WTC11 (cell line): Measurements from ENCODE around the gene TIPARP. TPM values are rescaled to one million over a fixed set of nuclear protein-coding genes. Genes with fewer than 3 reads are reported as not detected.
A peak's percentile ranks its signal among the peaks of the same experiment; 100 is the strongest.

Experiments
- ATAC-seq: fragments of 200-7000 bp; cut with Tn5 transposase; 2 replicates; pipeline ENCODE4 v1.10.0; 2021; ENCODE audit warnings: mild to moderate bottlenecking, moderate library complexity
- CTCF ChIA-PET: fragments of 300-600 bp; sonication (Branson Sonifier 250); formaldehyde crosslinking; loops from one replicate; lab custom pipeline; 2021; ENCODE audit warnings: antibody characterized with exemption; lab: Charles Lee
- POLR2A ChIA-PET: fragments of 350-600 bp; sonication (Branson Sonifier 250); formaldehyde crosslinking; loops from one replicate; lab custom pipeline; 2021; ENCODE audit warnings: antibody characterized with exemption; lab: Charles Lee
- DNase-seq: peaks from one replicate; pipeline ENCODE4 v3.0.0; 2021; ENCODE audit warnings: low spot score
- H3K27ac Mint-ChIP-seq: 2 replicates; pipeline ENCODE4 v1.8.0; 2021; ENCODE audit warnings: mixed read lengths
- H3K27me3 Mint-ChIP-seq: 2 replicates; pipeline ENCODE4 v1.8.0; 2021; ENCODE audit warnings: low read depth, mild to moderate bottlenecking, moderate library complexity, mixed read lengths
- H3K36me3 Mint-ChIP-seq: 2 replicates; pipeline ENCODE4 v1.8.0; 2021; ENCODE audit warnings: mixed read lengths
- H3K4me1 Mint-ChIP-seq: 2 replicates; pipeline ENCODE4 v1.8.0; 2022; ENCODE audit warnings: mixed read lengths
- H3K4me3 Mint-ChIP-seq: 2 replicates; pipeline ENCODE4 v1.8.0; 2021; ENCODE audit warnings: mild to moderate bottlenecking, moderate library complexity, mixed read lengths
- H3K9me3 Mint-ChIP-seq: 2 replicates; pipeline ENCODE4 v1.8.0; 2021; ENCODE audit warnings: mixed read lengths
- ELF4 ChIP-seq: sonication (generic); formaldehyde crosslinking; IDR thresholded peaks from 2 replicates; pipeline ENCODE4 v1.8.1; 2022; ENCODE audit warnings: low read depth, mild to moderate bottlenecking, moderate library complexity, missing genetic modification reagents
- EMX1 ChIP-seq: fragments of 250-450 bp; sonication (Bioruptor Pico); IDR thresholded peaks from 2 replicates; pipeline ENCODE4 v1.8.0; 2021; ENCODE audit warnings: mild to moderate bottlenecking
- ETV6 ChIP-seq: sonication (generic); formaldehyde crosslinking; IDR thresholded peaks from 2 replicates; pipeline ENCODE4 v1.8.1; 2022; ENCODE audit warnings: mild to moderate bottlenecking, missing genetic modification reagents
- FOXJ3 ChIP-seq: sonication (generic); formaldehyde crosslinking; IDR thresholded peaks from 2 replicates; pipeline ENCODE4 v1.9.0; 2021; ENCODE audit warnings: missing genetic modification reagents, mild to moderate bottlenecking, borderline replicate concordance
- FOXK1 ChIP-seq: sonication (generic); formaldehyde crosslinking; IDR thresholded peaks from 2 replicates; pipeline ENCODE4 v1.8.0; 2022; ENCODE audit warnings: mild to moderate bottlenecking, moderate library complexity, missing genetic modification reagents
- GTF2I ChIP-seq: fragments of 250-450 bp; sonication (Bioruptor Pico); conservative IDR thresholded peaks from 2 replicates; pipeline ENCODE4 v1.4.0; 2021; ENCODE audit warnings: mild to moderate bottlenecking
- KAT7 ChIP-seq: sonication (generic); formaldehyde crosslinking; IDR thresholded peaks from 2 replicates; pipeline ENCODE4 v1.8.1; 2023; ENCODE audit warnings: missing genetic modification reagents, mild to moderate bottlenecking, borderline replicate concordance
- NFE2L1 ChIP-seq: sonication (generic); formaldehyde crosslinking; IDR thresholded peaks from 2 replicates; pipeline ENCODE4 v1.8.1; 2023; ENCODE audit warnings: missing genetic modification reagents
- NR2C2 ChIP-seq: sonication (generic); formaldehyde crosslinking; IDR thresholded peaks from 2 replicates; pipeline ENCODE4 v1.8.0; 2022; ENCODE audit warnings: mild to moderate bottlenecking, missing genetic modification reagents
- PRRX2 ChIP-seq: fragments of 250-450 bp; sonication (Bioruptor Pico); IDR thresholded peaks from 2 replicates; pipeline ENCODE4 v1.8.0; 2021; ENCODE audit warnings: mild to moderate bottlenecking
- RELA ChIP-seq: sonication (generic); formaldehyde crosslinking; IDR thresholded peaks from 2 replicates; pipeline ENCODE4 v1.8.1; 2022; ENCODE audit warnings: missing genetic modification reagents, mild to moderate bottlenecking, borderline replicate concordance
- RORB ChIP-seq: fragments of 250-450 bp; sonication (Bioruptor Pico); IDR thresholded peaks from 2 replicates; pipeline ENCODE4 v1.9.0; 2021; ENCODE audit warnings: mild to moderate bottlenecking
- SOX15 ChIP-seq: fragments of 250-450 bp; sonication (Bioruptor Pico); IDR thresholded peaks from 2 replicates; pipeline ENCODE4 v1.9.0; 2021; ENCODE audit warnings: mild to moderate bottlenecking
- SP1 ChIP-seq: sonication (generic); formaldehyde crosslinking; conservative IDR thresholded peaks from 2 replicates; pipeline ENCODE4 v1.8.1; 2022; ENCODE audit warnings: missing genetic modification reagents
- ZNF121 ChIP-seq: sonication (generic); formaldehyde crosslinking; IDR thresholded peaks from 2 replicates; pipeline ENCODE4 v1.8.0; 2023; ENCODE audit warnings: missing genetic modification reagents
- ZNF138 ChIP-seq: sonication (generic); formaldehyde crosslinking; conservative IDR thresholded peaks from 2 replicates; pipeline ENCODE4 v1.8.1; 2022; ENCODE audit warnings: mild to moderate bottlenecking, moderate library complexity, missing genetic modification reagents
- ZNF416 ChIP-seq: fragments of 250-450 bp; sonication (Bioruptor Pico); IDR thresholded peaks from 2 replicates; pipeline ENCODE4 v1.9.0; 2021; ENCODE audit warnings: mild to moderate bottlenecking, inconsistent platforms
- ZNF423 ChIP-seq: fragments of 250-450 bp; sonication (Bioruptor Pico); IDR thresholded peaks from 2 replicates; pipeline ENCODE4 v2.1.2; 2022; ENCODE audit warnings: mild to moderate bottlenecking, moderate library complexity
- ZNF671 ChIP-seq: fragments of 250-450 bp; sonication (Bioruptor Pico); IDR thresholded peaks from 2 replicates; pipeline ENCODE4 v1.8.0; 2021; ENCODE audit warnings: mild to moderate bottlenecking
- total RNA-seq: library from RNA; stranded (reverse); gene quantifications from 3 replicates; pipeline ENCODE4 v1.2.3, GENCODE V29; 2021
- TF ChIP-seq, protein P1 (sequence below): sonication (generic); formaldehyde crosslinking; IDR thresholded peaks from 2 replicates; pipeline ENCODE4 v1.8.1; 2022; ENCODE audit warnings: mild to moderate bottlenecking, missing genetic modification reagents, moderate library complexity, borderline replicate concordance
- TF ChIP-seq, protein P2 (sequence below): fragments of 250-450 bp; sonication (Bioruptor Pico); IDR thresholded peaks from 2 replicates; pipeline ENCODE4 v1.9.0; 2021; ENCODE audit warnings: mild to moderate bottlenecking, borderline replicate concordance
- TF ChIP-seq, protein P3 (sequence below): fragments of 200-600 bp; IDR thresholded peaks from 2 replicates; pipeline ENCODE4 v1.8.0; 2022; ENCODE audit warnings: antibody characterized with exemption
- TF ChIP-seq, protein P4 (sequence below): sonication (generic); formaldehyde crosslinking; IDR thresholded peaks from 2 replicates; pipeline ENCODE4 v1.8.0; 2022; ENCODE audit warnings: mild to moderate bottlenecking, missing genetic modification reagents
- TF ChIP-seq, protein P5 (sequence below): sonication (generic); formaldehyde crosslinking; IDR thresholded peaks from 2 replicates; pipeline ENCODE4 v1.8.0; 2022; ENCODE audit warnings: mild to moderate bottlenecking, missing genetic modification reagents

The TIPARP gene
- total RNA-seq, 1 experiment from 2014 or later, result 5.6 TPM

DNA sequence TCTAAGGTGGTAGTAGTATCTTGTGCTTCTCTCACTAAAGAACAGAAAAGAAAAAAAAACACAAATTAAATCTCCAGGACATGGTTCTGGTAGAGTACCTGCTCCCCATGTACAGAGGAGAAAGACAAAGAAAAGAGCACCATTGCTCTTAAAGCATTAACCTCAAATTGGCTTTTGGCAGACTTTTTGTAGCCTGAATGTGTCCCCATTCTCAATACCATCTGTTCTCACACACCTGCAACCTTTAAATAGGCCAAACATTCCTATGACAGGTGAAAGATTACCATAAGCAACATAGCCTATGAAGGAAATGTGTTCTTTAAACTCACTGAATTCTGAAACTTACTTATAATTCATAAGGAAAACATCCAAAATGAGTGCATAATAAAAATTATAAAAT is 68.0 kb downstream of the TIPARP start:
- ChIA-PET CTCF (no interaction called here), POLR2A (interaction anchor here (0.6 kb wide), 1 partner anchor 75 kb away, joined by 4 read pairs; no protein-coding TSS in a partner anchor)
- H3K4me3 Mint-ChIP-seq, result no peak overlapping the region

DNA sequence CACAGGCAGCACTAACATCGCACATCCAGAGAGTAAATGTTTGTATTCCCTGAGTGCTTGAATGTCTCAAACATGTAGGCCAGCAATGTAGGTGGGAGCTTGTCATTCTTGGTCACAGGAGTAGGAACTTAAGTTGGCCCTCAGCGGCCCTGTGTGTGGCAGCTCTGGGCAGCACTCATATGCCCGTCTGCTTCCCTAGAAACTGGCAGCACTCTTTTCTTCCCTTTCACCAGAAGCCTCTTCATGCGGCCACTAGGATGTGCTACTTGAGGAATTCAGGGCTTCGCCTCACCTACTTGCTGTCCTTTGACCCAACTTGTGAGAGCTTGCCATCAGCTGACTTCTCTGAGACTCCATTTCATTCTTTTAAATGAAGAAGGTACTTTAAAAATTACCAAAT is 69.5 kb downstream of the TIPARP start:
- ChIA-PET POLR2A (no interaction called here), CTCF (interaction anchor here (0.6 to 1.1 kb wide), 3 partner anchors 8 to 339 kb away, joined by 3 to 4 read pairs (median 3); no protein-coding TSS in a partner anchor)
- Mint-ChIP-seq H3K4me3 (no peak overlapping the region), H3K9me3 (peaks cover 14% of the 10 kb centered on the region), H3K4me1 (peaks cover 10% of the 10 kb centered on the region), H3K27ac (no peak overlapping the region), H3K36me3 (peaks cover 8% of the 10 kb centered on the region), H3K27me3 (no peaks in the 10 kb centered on the region)
- TF ChIP-seq ELF4 (CRISPR knock-in tag), result no peak
- no peak for TF ChIP-seq NR2C2 (CRISPR knock-in tag)
- no peak for TF ChIP-seq ZNF423 (CRISPR knock-in tag)
- TF ChIP-seq FOXK1 (CRISPR knock-in tag), result no peak
- ATAC-seq (peak; percentile 92), DNase-seq (peak; percentile 18)

More for the DNA sequence above, 68.0 kb downstream of the TIPARP start:
- Mint-ChIP-seq H3K27me3 (no peaks in the 10 kb centered on the region), H3K36me3 (peaks cover 8% of the 10 kb centered on the region), H3K4me1 (peaks cover 3% of the 10 kb centered on the region), H3K9me3 (peaks cover 17% of the 10 kb centered on the region), H3K27ac (no peak overlapping the region)
- DNase-seq (no peak), ATAC-seq (no peak)
- TF ChIP-seq, protein P1, sequence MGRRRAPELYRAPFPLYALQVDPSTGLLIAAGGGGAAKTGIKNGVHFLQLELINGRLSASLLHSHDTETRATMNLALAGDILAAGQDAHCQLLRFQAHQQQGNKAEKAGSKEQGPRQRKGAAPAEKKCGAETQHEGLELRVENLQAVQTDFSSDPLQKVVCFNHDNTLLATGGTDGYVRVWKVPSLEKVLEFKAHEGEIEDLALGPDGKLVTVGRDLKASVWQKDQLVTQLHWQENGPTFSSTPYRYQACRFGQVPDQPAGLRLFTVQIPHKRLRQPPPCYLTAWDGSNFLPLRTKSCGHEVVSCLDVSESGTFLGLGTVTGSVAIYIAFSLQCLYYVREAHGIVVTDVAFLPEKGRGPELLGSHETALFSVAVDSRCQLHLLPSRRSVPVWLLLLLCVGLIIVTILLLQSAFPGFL, result no peak
- no peak for TF ChIP-seq NFE2L1
- TF ChIP-seq SP1 (CRISPR knock-in tag), result no peak
- no peak for TF ChIP-seq KAT7
- no peak for TF ChIP-seq NR2C2 (CRISPR knock-in tag)
- no peak for TF ChIP-seq ETV6 (CRISPR knock-in tag)
- no peak for TF ChIP-seq EMX1 (CRISPR knock-in tag)
- no peak for TF ChIP-seq ZNF671 (CRISPR knock-in tag)
- TF ChIP-seq, protein P2, sequence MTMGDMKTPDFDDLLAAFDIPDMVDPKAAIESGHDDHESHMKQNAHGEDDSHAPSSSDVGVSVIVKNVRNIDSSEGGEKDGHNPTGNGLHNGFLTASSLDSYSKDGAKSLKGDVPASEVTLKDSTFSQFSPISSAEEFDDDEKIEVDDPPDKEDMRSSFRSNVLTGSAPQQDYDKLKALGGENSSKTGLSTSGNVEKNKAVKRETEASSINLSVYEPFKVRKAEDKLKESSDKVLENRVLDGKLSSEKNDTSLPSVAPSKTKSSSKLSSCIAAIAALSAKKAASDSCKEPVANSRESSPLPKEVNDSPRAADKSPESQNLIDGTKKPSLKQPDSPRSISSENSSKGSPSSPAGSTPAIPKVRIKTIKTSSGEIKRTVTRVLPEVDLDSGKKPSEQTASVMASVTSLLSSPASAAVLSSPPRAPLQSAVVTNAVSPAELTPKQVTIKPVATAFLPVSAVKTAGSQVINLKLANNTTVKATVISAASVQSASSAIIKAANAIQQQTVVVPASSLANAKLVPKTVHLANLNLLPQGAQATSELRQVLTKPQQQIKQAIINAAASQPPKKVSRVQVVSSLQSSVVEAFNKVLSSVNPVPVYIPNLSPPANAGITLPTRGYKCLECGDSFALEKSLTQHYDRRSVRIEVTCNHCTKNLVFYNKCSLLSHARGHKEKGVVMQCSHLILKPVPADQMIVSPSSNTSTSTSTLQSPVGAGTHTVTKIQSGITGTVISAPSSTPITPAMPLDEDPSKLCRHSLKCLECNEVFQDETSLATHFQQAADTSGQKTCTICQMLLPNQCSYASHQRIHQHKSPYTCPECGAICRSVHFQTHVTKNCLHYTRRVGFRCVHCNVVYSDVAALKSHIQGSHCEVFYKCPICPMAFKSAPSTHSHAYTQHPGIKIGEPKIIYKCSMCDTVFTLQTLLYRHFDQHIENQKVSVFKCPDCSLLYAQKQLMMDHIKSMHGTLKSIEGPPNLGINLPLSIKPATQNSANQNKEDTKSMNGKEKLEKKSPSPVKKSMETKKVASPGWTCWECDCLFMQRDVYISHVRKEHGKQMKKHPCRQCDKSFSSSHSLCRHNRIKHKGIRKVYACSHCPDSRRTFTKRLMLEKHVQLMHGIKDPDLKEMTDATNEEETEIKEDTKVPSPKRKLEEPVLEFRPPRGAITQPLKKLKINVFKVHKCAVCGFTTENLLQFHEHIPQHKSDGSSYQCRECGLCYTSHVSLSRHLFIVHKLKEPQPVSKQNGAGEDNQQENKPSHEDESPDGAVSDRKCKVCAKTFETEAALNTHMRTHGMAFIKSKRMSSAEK, result no peak
- no peak for TF ChIP-seq ZNF121
- TF ChIP-seq, protein P3, sequence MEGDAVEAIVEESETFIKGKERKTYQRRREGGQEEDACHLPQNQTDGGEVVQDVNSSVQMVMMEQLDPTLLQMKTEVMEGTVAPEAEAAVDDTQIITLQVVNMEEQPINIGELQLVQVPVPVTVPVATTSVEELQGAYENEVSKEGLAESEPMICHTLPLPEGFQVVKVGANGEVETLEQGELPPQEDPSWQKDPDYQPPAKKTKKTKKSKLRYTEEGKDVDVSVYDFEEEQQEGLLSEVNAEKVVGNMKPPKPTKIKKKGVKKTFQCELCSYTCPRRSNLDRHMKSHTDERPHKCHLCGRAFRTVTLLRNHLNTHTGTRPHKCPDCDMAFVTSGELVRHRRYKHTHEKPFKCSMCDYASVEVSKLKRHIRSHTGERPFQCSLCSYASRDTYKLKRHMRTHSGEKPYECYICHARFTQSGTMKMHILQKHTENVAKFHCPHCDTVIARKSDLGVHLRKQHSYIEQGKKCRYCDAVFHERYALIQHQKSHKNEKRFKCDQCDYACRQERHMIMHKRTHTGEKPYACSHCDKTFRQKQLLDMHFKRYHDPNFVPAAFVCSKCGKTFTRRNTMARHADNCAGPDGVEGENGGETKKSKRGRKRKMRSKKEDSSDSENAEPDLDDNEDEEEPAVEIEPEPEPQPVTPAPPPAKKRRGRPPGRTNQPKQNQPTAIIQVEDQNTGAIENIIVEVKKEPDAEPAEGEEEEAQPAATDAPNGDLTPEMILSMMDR, result no peak
- no peak for TF ChIP-seq GTF2I (CRISPR knock-in tag)
- no peak for TF ChIP-seq PRRX2 (CRISPR knock-in tag)

DNA sequence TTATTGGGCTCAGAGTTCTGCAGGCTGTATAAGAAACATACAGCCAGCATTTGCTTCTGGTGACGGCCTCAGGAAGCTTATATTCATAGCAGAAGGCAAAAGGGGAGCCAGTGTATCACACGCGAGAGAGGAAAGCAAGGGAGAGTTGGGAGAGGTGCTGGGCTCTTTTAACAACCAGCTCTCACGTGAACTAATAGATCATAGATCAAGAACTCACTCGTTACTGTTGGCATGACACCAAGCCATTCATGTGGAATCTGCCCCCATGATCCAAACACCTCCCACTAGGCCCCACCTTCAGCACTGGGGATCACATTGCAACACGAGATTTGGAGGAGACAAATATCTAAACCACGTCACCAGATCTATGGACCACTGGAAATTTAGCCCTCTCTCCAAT is 70.2 kb downstream of the TIPARP start:
- Mint-ChIP-seq H3K27ac (no peak overlapping the region), H3K4me3 (no peak overlapping the region), H3K27me3 (no peaks in the 10 kb centered on the region), H3K4me1 (peaks cover 18% of the 10 kb centered on the region), H3K9me3 (peaks cover 14% of the 10 kb centered on the region), H3K36me3 (peaks cover 8% of the 10 kb centered on the region)
- no peak for DNase-seq
- CTCF ChIA-PET, result interaction anchor here (0.6 to 1.1 kb wide), 3 partner anchors 7 to 338 kb away, joined by 3 to 4 read pairs (median 3); no protein-coding TSS in a partner anchor
- no peak for ATAC-seq
- POLR2A ChIA-PET, result no interaction called here
- TF ChIP-seq SOX15 (CRISPR knock-in tag) (no peak), FOXJ3 (no peak), EMX1 (CRISPR knock-in tag) (no peak), ZNF416 (CRISPR knock-in tag) (no peak), RORB (CRISPR knock-in tag) (no peak), RELA (CRISPR knock-in tag) (no peak), ZNF138 (CRISPR knock-in tag) (no peak)
- TF ChIP-seq, protein P4, sequence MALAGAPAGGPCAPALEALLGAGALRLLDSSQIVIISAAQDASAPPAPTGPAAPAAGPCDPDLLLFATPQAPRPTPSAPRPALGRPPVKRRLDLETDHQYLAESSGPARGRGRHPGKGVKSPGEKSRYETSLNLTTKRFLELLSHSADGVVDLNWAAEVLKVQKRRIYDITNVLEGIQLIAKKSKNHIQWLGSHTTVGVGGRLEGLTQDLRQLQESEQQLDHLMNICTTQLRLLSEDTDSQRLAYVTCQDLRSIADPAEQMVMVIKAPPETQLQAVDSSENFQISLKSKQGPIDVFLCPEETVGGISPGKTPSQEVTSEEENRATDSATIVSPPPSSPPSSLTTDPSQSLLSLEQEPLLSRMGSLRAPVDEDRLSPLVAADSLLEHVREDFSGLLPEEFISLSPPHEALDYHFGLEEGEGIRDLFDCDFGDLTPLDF (CRISPR knock-in tag), result no peak
- TF ChIP-seq, protein P5, sequence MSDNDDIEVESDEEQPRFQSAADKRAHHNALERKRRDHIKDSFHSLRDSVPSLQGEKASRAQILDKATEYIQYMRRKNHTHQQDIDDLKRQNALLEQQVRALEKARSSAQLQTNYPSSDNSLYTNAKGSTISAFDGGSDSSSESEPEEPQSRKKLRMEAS (CRISPR knock-in tag), result no peak
